Coronary artery (tissue), 2 donors: ENCODE measurements around the gene C8A.

ENCODE experiments used
- DNase-seq: peaks from one replicate; pipeline ENCODE4 v3.0.0-alpha.2; 2017; ENCODE audit warnings: low spot score
- H3K27ac ChIP-seq, 2 donors: fragments of 200-600 bp; sonication (generic); one replicate each; pipeline ENCODE4 v1.5.1; 2016 to 2019
- H3K4me3 ChIP-seq: fragments of 200-600 bp; sonication (generic); 2 replicates; pipeline ENCODE4 v1.5.1; 2016; ENCODE audit warnings: mild to moderate bottlenecking, moderate library complexity
- CTCF ChIP-seq: fragments of 200-600 bp; sonication (generic); IDR thresholded peaks from one replicate; pipeline ENCODE4 v1.5.1; 2019; ENCODE audit warnings: antibody characterized with exemption

C8A gene

GRCh38 chr1:56854521-56855099 is at the start of gene C8A:
TSS of gene C8A (plus strand) at chr1:56854797. CDS start at chr1:56854902, 105 bp downstream.
- H3K27ac ChIP-seq: no peak within 1 kb of the TSS
- no peak for DNase-seq
- H3K4me3 ChIP-seq: no peak within 1 kb of the TSS
- TF ChIP-seq CTCF: no peak

- H3K27ac ChIP-seq: no peak overlapping the region
- no peak for DNase-seq
- TF ChIP-seq CTCF: no peak
- H3K4me3 ChIP-seq: no peak overlapping the region
Measured at GRCh38 chr1:56806804-56807203, 47.8 kb upstream of the C8A start.

GRCh38 chr1:56808410-56808809 is 46.2 kb upstream of the C8A start:
- TF ChIP-seq CTCF: no peak
- H3K27ac ChIP-seq: no peak overlapping the region
- no peak for DNase-seq
- no peak overlapping the region for H3K4me3 ChIP-seq

GRCh38 chr1:56811331-56811730 is 43.3 kb upstream of the C8A start:
- Histone ChIP-seq H3K27ac (no peak overlapping the region), H3K4me3 (no peak overlapping the region)
- DNase-seq: no peak
- TF ChIP-seq CTCF: no peak

GRCh38 chr1:56814205-56814604 is 40.4 kb upstream of the C8A start:
- no peak overlapping the region for H3K27ac ChIP-seq
- DNase-seq: no peak
- no peak for TF ChIP-seq CTCF
- H3K4me3 ChIP-seq: no peak overlapping the region

GRCh38 chr1:56816264-56816663 is 38.3 kb upstream of the C8A start:
- Histone ChIP-seq H3K4me3 (no peak overlapping the region), H3K27ac (no peak overlapping the region)
- no peak for TF ChIP-seq CTCF
- no peak for DNase-seq

GRCh38 chr1:56816909-56817308 is 37.7 kb upstream of the C8A start:
- no peak for TF ChIP-seq CTCF
- no peak overlapping the region for H3K4me3 ChIP-seq

More at GRCh38 chr1:56816909-56817308, 37.7 kb upstream of the C8A start:
- DNase-seq: no peak
- H3K27ac ChIP-seq: no peak overlapping the region
